GM18508 (cell line): ENCODE data around the gene PNPLA3.

ENCODE experiments used
- ATAC-seq: cut with Tn5 transposase; IDR thresholded peaks from one replicate; pipeline ENCODE4 v1.9.1; 2021; ENCODE audit warnings: moderate number of reproducible peaks; ENCODE audit not compliant: insufficient read depth, unreplicated experiment

Gene PNPLA3

DNA sequence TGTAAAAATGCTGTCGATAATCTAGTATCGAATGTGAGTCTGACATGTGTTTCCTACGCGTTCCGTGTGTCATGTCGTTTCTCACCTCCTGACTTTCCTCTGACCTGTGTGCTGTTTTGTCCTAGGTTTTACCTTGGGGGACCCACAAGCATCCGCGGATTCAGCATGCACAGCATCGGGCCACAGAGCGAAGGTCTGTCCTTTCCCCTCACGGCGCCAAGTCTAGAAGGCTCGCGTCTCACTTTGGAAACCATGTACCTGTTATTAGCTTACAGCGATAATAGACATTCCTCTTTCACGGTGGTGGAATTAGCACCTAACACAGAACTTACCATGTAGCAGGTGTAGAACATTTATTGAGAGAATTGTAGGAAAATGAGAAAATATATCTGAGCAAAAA, 60.2 kb downstream of the PNPLA3 start:
- no peak for ATAC-seq

DNA sequence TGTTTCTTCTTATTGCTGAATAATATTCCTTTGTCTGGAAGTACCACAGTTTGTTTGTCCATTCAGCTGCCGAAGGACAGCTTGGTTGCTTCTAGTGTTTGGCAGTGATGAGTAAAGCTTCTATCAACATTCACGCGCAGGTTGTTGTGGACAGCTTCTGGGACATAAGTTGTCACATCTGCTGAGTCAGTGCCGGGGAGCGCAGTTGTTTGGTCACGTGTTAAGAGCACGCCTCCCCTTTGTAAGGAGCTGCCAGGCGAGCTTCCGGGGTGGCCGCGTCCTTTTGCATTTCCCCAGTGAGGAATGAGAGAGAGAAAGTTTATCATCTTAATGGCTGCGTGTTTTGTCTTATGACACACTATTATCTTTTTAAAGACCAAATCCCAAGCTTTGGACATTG, 61.9 kb downstream of the PNPLA3 start:
- ATAC-seq: no peak

DNA sequence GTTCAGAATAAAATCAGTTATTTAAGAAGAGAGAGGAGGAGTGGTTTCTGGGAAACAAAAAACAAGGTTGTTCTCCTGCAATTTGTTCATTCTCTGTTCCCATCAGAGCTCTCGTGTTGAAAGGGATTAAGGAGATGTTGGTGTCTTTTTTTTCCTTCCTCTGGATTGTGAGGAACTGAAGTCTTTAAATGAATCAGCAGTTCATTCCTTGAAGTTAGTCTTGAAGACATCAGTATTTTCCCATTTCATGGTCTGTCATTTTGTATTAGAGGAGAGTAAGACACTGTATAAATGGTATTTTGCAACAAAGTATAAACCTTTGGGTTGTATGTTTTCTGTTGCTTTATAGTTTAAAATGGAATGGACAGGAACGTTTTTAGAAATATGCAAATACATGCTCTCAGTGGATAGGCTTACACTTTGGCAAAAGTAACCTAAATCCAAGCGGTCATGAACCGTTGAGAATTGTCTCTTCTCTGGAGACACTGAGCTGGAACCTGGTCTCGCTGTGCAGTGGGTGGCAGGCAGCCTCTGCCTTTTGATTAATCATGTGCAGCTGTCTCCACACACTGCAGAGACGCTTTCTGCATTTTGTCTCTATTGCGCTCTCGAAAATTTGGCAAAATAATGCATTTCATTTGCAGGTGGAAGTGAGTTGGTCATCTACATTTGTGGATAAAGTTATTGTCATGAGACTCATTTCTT, 64.7 kb downstream of the PNPLA3 start:
- ATAC-seq: no peak

DNA sequence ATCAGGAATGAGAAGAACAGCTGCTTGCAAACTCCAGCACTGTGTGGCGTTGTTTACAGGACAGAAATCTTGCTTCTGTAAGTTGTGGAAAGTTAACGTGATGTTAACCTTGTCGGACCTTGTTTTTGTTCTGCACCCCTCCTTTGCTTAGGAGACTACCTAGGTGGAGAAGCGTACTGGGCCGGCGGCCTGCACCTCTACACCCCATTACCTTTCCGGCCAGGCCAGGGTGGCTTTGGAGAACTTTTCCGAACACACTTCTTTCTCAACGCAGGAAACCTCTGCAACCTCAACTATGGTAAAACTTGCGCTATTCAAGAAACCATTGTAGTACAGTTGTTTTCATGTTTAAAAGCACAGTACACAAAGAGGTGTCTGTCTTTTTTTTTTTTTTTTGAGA, 65.4 kb downstream of the PNPLA3 start:
- no peak for ATAC-seq

DNA sequence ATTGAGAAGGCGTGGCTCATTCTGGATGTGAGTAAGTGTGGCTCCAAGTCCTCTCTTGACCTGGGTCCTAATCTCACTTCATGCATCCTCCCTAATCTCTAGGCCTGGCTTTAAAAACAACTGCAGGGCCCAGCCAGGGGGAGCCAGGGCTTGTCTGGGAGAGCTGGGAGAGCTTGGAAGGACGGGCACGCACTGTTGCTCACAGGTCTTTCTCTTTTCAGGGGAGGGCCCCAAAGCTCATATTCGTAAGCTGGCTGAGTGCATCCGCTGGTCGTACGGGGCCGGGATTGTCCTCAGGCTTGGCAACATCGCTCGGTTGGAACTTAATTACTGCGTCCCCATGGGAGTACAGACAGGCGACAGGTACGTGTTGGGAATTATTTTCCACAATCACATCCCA, 66.4 kb downstream of the PNPLA3 start:
- ATAC-seq: no peak

DNA sequence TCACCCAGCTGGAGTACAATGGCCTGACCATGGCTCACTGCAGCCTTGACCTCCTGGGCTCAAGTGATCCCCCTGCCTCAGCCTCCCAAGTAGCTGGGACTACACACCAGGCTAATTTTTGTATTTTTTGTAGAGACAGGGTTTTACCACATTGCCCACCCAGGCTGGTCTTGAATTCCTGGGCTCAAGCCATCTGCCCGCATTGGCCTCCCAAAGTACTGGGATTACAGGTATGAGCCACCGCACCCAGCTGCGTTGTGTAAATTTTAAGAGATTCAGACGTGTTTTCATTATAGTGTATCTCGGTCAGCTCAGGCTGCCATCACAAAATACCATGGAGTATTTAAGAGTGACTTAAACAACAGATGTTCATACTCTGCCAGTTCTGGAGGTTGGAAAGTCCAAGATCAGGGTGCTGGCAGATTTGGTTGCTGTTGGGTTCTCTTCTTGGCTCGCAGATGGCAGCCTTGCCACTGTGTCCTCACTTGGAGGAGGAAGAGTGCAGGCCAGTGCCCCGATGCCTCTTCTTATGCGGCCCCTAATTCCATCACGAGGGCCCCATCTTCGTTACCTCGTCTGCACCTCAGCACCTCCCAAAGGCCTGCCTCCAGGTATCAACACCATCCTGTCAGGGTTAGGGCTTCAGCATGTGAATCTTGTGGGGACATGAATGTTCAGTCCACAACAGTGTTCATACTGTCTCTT, 67.9 kb downstream of the PNPLA3 start:
- no peak for ATAC-seq

DNA sequence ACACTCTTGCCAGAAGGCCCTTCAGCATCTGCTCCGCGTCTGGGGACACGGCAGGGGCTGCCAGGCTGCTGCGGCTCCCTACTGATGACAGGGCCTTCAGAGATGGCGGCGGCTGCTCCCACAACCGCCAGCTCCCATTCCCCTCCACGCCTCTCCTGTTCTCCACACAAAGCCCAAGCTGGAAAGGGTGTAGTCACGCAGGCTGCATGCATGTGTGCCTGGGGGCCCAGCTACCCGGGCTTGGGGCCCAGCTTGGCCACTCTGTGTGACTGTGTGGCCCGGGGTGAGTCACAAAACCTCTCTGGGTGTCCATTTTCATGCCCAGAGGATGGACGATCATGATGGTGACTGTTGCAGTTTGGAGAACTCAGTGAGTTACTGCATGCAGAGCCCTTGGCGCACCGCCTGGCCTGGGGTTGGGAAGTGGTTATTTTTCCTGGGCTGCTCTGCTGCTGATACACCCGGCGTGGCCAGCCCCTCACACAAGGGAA, 68.8 kb downstream of the PNPLA3 start:
- ATAC-seq: no peak

DNA sequence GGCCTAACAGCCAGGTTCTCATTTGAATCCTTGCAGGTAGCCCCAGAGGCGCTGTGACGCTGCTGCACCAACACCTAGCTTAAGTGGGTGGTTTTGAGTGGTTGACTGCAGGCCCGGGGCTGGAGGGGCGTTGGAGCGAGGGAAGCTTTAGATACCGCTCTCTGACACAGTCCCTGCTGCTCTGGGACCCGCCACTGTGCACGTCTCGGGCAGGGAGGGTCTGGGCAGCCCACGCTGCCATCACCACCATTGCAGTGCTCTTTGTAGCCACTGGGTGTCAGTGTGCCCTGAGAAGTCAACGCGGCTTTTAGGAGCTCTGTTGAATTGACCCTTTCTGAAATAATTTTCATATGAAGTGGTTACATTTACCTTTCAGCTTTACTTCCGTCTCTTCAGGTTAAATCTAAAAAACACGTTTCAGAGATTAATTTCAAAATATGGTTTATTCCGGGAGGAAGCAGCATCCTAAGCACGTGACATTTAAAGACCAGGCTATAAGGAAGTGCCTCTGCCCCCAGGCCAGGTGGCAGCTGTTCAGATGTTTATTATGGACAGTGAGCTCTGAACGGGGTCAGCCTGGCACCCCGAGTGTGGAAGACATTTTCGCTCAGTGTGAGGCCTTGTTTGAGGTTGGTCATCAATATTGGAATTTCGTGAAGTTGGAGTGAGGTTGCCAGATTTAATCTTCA, 69.6 kb downstream of the PNPLA3 start:
- ATAC-seq: no peak

DNA sequence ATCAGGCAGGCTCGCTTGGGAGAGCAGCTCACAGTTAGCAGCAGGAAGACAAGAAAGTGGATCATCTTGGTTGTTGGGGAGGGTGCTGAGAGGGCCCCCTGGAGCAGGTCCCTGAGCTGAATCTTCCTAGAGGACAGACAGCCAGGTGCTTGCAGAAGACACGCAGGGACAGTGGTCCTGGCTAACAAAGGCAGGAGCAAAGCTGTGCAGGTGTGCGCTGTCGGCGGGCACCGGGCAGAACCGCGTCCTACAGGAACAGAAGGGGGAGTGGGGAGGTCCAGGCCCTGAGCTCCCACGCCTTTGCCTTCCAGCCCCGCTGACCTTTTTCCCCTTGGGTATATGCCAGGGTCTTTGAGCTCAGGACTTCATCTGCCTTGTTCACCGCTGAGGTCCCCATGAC, 70.4 kb downstream of the PNPLA3 start:
- no peak for ATAC-seq

DNA sequence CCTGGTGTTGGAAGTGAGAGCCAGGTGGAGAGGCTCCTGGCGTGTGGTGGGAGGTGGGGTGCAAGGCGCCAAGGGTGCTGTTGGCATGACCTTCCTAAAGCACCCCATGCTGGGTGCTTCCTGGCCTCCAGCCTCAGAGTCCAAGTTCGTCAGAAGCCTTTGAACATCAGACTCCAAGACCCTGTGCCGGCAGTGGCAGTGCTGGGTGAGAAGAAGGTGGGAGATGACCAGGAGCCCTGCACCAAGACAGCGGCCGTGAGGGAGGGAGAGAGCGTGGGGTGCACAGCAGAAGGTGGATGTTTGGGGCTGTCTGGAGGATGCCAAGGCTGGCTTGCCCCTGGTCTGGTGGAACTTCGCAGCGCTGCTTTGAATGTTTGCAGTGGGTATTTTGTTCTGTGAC, 70.8 kb downstream of the PNPLA3 start:
- ATAC-seq: no peak

DNA sequence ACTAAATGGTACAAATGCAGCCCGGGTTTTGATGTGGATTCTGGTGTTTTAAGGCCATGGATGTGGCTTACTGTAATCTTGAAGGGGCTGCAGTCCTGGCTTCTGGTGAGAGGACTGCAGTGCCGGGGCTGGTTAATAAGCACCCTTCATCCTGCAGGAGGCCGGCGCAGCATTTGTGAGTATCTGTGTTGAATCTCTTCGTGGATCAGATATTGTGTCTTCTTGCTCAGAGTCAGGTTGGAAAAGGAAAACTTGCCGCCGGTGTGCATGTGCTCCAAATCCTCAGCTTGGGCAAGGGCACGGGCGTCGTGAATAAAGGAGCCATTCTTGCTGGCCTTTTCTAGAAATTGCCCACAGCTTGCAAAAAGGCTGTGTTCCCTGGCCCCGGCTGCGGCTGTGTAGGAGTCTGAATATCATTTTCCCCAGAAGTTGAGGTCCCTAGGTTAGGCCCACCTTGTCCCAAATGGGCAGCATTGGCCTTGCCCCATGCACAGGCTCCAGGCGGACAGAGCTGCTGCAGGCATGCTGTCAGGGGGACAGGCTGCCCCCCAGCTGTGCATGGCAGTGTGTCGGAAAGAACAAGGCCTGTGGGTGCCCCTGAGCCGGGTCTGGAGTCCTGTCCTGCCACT, 71.6 kb downstream of the PNPLA3 start:
- no peak for ATAC-seq

DNA sequence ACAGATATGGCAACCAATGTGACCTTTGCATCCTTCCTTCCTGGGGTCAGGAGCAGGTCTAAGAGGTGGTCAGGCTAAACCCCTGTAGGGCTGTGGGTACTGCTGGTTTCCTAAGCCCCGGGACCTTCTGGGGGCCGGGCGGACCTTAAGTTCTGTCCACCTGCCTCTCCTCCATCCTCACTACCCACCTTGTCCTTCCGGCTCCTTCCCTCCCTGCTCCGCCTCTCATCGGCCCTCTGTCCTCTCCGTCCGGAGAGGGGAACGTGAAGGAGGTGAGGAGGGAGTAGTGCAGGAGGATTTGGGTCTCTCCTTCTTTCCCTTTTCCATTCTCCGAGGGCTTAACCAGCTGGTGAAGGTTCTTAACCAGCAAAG, 72.2 kb downstream of the PNPLA3 start:
- no peak for ATAC-seq

DNA sequence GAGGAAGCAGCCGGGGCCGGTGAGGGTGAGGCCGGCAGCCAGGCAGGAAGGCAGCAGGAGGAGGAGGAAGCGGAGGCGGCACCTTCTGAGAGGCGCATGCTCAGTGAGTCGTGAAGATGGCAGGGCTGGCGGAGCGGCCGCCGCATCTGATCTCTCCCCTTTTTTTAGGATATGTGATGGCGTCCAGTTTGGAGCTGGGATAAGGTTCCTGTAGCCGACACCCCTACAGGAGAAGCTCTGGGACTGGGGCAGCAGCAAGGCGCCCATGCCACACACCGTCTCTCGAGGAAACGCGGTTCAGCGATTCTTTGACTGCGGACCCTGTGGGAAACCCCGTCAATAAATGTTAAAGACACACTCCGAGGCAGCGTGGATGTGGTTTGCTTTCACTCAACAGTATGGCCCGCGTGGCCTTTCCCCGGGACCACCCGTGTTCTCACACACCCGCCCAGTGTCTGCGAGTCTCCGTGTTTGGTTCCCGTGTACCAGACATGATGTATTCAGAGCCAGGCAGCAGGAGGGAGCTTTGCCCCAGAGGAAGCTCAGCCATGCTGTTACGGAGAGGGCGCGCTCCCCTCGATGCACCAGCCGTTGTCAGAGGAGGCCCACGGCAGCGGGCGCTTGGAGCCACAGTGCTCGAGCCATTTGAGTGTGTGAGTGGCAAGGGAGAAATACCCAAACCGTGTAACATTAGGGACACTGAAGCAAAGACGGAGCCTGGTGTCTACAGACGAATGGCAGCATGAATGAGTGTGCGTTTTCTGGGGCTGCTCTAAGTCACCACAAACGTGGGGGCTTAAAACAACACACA, 72.8 kb downstream of the PNPLA3 start:
- no peak for ATAC-seq

DNA sequence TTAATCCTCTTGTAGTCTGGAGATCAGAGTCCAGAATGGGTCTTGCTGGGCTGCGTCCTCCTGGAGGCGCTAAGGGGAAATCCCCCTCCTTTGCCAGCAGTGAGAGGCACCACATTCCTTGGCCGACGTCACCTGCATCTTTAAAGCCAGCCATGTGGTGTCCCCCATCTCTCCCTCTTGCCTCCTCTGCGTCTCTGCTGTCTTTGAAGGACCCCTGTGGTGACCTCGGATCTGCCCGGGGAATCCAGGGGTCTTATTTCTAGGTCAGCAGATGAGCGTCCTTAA, 73.3 kb downstream of the PNPLA3 start:
- ATAC-seq: no peak
